Measurements from ENCODE around the gene ROPN1L.

ROPN1L gene

DNA sequence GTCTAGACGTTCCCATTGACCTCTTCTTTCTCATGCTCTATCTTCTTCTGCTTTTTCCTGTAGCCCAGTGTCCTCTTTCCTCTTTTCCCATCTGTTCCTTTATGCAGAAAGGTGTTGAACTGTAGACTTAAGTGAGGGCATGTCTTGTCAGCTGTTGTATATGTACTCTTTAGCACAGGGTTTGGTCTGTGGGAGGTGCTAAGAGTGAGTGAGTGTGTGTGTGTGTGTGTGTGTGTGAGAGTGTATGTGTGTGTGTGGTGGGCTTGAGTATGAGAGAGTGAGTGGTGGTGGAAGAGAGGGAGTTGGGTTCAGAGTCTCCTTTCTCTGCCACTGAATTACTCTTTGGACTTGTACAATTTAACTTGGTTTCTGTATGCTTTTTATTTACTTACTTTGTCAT, 10.3 kb upstream of the ROPN1L start:
- no peak for DNase-seq

DNA sequence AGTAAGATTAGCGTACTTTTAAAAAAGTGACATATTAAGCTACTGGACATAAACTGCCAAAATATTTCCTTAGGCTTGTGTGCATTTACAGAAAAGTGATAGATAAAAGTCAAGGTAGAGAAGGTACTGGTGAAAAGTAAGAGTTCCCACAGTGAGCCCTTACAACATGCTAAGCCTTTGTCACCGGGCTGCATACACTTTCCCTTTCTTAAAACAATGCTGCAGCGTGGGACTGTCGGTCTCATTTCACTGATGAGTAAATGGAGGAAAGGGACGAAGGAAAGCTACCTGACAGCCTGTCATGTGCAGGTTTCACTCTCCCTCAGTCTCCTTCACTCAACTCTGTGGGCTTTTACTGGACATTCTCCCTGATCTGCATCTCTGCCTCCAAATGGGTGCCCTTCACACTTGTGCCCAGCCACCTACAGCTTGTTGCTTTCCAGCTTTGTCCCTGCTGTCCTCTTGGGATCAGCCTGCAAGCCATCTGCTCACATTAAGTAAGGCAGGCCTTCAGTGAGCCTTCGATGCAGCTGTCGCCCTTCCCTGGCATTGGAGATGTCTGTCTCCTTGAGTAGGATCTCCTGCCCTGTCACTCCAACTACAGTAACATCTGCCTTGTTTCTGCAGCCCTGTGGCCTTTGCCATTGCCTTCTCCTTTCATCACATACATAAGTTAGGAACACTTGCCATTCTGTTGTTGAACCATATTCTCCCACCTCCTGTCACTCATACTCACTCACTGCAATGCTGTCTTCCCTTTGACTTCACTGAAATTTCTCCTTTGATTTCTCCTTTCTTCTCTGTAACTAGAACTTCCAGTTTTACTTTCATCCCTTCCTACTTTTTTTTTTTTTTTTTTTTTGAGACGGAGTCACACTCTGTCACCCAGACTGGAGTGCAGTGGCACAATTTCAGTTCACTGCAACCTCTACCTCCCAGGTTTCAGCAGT, 9.3 kb upstream of the ROPN1L start:
- no peak for DNase-seq

DNA sequence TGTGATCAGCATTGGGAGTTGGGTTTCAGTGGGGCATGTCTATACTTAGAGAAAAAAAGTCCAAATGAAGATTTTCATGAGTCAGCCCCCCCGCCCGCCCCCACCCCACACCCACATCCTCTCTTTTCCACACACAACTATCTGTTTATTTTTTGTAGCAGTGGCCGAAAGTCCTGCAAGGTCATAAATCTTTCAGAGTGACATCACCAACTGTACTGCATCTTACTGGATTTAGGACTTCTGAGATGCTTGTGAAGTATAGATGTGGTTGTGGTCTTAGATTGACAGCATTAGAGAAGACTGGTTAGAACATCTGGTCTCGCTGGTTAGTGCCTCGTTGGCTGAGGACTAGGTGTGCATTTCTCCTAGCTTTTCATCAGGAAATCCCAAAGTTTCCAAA, 7.3 kb upstream of the ROPN1L start:
- no peak for DNase-seq

DNA sequence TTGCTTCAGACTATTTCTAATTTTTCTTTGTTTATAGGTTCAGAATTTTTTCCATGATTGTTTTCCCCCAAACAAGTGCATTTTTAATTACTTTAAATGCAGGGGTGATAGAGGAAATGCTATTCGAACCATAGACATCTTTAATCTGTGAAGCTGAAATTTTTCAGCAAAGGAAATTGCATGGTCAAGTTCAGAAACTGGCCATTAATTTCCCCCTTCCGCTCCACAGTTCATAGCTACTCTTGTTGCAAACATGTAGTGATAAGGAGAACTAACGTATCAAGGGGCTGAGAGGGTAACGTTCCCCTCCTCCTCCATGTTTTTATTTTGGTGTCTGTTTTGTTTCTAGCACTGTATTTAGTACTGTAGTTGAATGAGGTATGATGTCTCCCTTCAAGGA, 3.4 kb upstream of the ROPN1L start:
- no peak for DNase-seq

DNA sequence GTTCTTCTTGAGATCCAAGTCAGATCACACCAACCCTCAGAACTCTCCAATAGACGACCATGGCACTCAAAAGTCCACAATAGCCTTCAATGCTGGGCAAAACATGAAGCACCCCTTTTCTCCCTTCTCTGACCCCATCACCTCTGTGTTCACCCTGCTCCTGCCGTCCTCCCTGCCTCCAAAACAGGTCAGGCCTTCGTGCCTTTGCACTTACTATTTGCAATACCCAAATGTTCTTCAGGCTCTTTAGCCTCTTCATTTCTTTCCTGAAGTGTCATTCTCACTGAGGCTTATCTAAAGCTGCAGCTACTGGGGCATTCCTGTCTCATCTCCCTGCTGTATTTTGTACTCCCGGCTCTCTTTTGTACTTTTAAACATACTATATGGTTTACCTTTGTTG, 2.0 kb upstream of the ROPN1L start:
- DNase-seq: no peak

DNA sequence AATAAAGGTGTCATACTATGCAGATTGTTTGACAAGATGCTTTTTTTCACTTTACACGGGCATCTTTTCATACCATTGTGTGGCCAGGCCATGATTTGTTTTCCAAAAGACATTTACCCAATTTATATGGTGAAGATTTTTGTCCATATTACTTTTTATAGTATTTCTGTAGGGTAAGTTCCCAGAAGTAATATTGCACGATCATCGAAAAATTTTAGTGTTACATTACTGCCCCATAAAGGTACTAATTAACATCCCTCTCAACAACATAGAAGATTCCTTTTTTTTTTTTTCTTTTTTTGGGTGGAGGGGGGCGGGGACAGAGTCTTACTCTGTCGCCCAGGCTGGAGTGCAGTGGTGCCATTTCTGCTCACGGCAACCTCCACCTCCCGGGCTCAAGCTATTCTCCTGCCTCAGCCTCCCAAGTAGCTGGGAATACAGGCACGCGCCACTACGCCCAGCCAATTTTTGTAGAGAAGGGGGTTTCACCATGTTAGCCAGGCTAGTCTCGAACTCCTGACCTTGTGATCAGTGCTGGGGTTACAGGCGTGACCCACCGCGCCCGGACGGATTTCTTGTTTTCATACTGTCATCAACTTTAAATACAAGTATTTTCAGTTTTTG, 1.2 kb upstream of the ROPN1L start:
- no peak for DNase-seq

DNA sequence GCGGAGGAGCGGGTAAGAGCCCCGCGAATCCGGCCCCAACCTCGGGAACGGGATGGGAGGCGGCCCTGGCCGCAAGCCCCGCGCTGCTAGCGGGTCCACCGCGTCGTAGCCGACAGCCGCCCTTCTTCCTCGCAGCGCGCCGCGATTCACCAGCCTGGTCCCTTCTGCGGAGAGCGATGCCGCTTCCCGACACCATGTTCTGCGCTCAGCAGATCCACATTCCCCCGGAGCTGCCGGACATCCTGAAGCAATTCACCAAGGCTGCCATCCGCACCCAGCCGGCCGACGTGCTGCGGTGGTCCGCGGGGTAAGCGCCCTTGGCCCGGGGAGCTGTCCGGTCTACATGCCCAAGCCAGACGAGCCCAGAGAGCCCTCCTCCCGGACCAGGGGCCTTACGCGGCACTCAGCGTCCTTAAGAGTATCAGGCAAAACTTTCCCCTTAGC, 335 bp downstream of the ROPN1L start:
- DNase-seq: no peak

DNA sequence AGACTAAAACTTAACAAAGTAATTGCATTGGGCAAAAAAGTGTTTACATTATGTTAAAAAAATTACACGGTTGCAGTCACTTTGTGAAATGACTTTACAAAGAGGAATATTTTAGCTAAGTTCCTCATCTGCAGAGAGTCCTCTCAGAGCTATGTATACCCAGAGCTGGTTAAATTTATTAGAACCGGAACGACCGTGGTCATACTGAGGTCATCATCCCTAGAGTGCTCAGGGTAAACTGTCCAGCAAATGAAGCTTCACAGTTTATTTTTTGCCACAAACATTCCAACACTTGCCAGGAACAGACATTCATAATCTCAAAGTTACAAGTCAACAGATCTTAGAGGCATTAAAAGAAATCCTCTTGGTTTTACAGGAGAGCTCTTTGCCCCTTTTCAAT, 897 bp downstream of the ROPN1L start:
- no peak for DNase-seq

DNA sequence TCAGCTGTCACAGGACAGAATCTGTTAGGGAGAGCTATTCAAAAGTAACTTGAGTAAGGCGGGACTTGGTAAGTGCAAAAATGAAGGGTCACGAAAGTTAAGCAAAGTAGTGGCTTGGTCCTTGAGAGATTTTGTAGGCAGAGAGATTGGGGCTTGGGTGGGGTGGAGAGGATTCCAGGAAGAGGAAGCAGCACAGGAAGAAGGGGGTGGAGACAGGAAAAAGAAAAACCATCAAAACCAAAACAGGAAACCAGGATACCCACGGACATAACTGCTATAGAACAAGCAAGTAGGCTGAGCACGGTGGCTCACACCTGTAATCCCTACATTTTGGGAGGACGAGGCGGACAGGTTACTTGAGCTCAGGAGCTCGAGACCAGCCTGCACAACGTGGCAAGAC, 3.7 kb downstream of the ROPN1L start:
- DNase-seq: no peak

DNA sequence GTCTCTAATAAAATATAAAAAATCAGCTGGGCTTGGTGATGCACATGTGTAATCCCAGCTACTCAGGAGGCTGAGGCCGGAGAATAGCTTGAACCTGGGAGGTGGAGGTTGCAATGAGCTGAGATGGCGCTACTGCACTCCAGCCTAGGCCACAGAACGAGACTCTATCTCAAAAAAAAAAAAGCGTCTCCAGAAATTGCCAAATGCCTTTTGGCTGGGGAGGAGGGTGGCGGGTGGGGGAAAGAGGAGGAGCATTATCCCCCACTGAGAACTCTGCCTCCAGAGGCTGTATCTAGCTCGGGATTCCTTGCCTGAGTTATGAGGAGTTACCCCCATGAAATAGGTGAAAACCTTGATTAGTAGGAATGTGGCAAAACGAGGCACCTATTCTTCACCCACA, 4.8 kb downstream of the ROPN1L start:
- DNase-seq: no peak

DNA sequence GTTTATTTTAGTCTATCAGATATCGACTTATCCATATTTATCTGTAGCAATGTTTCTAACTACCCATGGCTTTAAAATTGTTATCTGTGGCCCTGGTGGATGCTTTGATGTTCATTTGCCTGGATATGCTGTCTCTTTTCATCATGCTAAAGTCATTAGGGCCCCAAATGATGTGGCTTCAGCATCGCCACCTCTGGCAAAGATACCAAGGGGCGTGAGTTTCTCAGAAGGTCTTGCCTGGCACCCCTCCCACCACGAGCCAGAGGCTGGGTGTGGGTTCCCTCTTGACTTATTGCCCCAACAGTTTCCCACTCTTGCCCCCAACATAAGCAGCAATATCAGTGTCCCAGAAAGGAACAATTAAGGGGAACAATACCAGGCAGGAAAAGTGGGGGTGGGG, 5.4 kb downstream of the ROPN1L start:
- no peak for DNase-seq

DNA sequence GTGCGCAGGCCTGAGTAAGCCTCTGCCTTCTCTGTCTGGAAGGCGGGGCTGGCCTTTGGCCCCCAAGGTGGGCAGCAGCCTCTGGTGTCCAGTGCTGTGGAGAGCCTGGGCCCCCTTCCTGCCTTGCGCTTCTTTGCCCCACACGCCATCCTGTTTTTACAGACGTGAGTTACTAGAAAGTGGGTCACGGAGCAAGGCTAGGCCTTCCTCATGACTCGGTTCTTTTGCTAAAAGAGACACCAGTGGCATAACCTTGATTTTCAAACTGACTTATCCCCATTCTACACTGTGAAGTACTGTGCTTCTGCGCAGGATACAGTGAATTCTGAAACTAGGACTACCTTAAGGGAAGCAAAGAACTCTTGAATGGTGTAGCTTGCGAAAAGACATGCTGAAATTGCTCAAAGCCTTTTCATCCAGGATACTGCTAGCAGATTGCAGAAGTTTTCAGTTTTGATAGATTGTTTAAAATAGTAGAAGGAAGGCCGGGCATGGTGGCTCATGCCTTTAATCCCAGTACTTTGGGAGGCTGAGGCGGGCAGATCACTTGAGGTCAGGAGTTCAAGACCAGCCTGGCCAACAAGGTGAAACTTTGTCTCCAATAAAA, 7.2 kb downstream of the ROPN1L start:
- no peak for DNase-seq

DNA sequence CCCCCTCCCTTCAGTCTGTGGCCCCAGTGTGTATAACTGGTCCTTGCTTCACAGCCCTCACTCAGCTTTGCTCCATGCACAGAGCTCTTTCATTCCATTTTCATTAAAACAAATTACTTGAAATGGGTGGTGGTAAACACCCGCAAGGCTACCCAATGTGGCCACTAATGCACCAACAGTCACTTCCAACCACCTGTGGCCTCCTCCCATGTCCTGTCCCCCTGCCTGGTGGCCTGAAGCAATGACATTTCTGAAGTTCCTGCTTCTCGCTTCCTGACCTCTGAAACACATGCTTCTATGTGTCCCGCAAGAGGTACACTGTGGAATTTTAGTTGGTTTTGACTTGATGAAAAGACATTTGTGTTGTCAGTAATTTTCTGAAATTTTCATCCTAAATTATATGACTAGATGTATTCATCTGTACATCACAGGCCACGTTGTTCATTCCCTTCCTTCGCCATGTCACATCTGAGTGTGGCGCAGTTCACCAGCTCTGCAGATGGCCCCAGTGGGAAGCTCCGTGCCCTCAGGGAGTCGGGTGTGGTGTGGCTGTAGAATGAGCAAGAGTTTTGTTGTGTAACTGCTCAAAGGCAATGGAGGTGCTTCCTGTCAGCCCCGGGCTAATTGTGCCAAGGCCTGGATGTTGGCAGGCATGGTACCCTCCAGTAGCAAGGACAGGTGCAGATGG, 9.6 kb downstream of the ROPN1L start:
- no peak for DNase-seq

DNA sequence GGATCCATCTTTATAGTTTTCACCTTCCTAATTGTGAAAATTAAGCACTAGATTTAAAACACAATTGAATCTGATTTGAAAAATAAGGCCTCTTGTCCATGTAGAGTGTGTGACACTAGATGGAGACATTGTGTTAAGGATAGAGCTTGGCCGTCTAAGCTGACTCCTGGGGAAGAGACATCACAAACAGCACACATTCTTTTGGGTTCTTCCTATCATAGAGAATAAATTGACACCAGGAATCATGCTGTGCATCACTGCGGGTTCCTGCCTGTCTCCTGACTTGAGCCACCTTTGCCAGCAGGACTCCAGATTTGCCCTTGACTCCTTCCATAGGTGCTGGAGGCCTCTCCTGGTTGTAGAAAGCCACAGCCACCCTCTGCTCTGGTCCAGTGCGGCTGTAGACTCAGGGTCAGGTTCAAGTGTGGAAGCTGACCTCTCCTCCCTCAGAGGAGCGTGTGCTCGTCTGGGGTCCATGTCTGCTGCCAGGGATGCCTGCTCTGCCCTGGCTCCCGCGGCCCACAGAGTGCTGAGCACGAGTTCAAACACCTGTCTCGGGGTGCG, 11.2 kb downstream of the ROPN1L start:
- peak; percentile 42 for DNase-seq

DNA sequence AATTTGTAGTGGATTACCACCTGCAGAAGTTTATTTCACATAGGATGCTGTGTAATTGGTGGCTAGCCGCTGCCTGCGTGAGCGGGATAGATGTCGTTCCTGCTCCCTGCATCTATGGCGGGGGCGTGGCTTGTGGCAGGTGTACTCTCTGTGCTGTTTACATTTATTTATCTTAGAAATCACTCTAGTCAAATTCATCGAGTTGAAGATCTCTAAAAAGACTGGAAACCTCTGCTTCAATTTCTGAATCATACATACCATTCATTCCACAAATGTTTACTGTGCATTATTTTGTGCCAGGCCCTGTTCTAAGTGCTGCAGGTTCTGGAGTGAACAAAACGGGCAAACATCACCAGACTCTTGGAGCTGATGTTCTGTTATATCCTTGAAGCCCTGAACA, 11.9 kb downstream of the ROPN1L start:
- DNase-seq: no peak

DNA sequence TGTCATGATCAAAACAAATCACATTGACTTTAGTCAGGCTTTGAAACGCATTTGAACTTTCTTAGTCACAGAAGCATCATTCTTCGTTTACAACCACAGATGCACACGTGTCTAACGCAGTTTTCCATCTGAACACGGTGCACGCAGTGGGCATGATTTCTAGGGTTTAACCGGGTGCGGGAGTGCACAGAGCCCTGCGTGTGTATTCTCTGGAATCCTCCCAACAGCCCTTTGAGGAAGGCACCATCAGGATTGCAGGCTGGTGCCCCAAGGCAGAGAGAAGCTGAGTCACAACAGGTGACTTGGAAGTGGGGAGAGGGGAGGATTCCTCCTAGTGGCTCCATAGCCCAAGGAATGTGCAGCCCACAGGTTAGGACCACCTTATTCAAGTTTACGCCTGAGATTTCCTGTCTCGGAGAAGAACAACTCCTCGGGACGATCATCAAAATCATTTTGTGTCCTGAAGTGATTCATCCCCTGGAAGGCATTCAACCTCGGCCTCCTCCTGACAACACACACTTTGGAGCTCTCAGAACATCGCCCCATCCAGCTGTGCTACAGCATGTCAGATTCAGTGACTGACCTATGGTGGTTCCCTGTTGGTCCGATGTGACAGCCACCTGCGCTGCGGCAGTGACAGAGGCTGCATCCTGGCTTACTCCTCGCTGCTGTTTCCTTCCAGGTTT, 13.1 kb downstream of the ROPN1L start:
- DNase-seq: no peak

DNA sequence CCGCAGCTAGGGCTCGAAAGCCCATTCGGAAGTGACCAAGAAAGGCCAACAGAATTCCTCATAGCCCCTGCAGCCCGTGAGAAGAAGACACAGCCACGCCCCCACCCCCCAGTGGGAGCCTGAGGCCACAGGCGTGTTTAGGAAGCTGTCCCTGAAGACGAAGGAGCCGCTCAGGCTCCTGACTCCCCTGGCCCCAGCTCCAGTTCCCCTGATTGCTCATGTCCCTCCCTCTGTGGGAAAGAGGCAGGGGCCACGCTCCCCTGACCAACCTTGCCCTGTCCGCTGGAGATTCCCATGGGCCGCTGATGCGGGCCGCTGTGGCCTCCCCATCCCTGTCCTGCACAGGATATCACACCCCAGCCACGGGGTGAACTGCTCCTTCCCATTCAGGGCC, 13.6 kb downstream of the ROPN1L start:
- DNase-seq: no peak

DNA sequence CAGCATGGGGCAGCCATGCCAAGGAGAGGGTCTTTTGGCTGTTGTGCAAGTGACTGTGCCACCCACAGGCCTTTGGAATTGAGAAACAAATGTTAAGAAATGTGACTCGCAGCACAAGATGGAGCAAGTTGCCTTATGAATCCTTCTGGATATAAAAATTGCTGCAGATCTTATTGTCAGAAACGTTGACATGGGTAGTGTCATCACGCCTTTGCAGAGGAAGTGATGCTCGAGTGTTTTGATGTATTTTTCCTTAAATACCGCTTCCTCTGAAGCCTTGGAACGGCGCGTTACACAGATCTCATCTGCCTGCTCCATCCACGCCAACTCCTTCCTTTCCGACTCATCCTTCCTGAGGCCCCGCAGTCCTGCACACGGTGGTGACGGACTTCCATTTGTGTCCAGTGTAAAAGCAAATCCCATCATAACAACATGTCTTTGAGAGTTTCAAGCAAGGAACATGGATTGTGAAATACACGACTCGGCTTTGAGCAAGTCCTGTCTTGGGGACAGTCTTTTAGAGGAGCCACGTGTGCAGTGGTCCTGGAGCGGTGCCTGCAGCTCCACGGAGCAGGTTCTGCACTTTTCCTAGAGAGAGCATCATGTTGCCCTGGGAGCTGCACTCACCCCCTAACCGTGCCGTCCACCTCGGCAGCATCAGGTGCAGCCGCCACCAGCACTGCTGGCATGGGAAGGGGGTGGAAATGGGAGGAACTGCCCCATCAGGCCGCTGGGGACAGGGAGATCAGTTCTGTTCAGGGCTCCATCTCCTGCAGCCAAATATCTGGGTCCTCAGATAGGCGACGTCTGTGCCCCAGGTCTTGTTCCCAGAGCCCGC, 15.1 kb downstream of the ROPN1L start:
- DNase-seq: no peak

DNA sequence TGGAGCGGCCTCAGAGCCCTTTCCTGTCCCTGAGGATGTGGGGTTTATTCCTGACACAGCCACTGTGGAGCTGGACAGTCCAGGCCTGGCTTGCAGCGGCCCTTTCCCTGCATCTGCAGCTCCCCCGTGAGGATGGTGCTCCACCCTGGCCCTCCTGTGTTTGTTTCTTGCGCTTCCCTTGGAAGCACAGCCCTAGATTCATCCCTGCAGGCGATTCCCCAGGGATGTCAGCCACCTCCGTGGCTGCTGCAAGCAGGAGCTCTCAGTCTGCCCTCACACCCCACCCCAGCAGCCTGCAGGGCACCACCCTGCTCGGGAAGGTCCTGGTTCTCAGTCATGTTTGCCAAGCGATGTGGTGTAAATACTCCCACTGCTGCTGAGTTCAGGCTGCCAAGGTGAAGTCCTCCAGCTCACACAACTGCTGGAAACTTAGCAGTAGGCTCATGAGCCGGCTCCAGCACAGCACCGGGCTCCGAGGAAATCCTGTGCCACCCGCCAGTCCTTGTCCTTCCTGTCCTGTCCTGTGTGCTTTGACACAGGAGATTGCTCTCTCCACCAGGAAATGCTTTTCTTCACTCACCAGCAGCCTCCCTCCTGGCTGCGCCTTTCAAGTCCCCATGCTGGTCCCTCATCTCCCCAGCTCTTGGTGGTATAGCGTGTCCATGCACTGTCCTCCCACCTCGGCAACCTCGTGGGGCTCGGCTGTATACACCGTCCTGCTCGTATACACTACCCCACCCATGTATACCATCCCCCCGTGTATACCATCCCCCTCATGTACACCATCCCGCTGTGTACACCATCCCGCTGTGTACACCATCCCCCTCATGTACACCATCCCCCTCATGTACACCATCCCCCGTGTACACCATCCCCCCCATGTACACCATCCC, 16.2 kb downstream of the ROPN1L start:
- no peak for DNase-seq
